Smooth muscle cell (in vitro differentiated cells): ENCODE results near the gene RNF213. TPM values are rescaled to one million over a fixed set of nuclear protein-coding genes. Genes with fewer than 3 reads are reported as not detected.
A peak's percentile ranks its signal among the peaks of the same experiment; 100 is the strongest.

Experiments used
- DNase-seq: peaks from one replicate; lab custom pipeline; 2025; ENCODE audit not compliant: unreplicated experiment; lab: John Stamatoyannopoulos, UW
- H2AFZ ChIP-seq: fragments of 200-600 bp; sonication (generic); 2 replicates; pipeline ENCODE4 v1.6.0; 2016; ENCODE audit warnings: antibody characterized with exemption, low read depth, mild to moderate bottlenecking
- H3F3A ChIP-seq: fragments of 200-600 bp; sonication (generic); 2 replicates; pipeline ENCODE4 v1.6.0; 2017; ENCODE audit warnings: antibody characterized with exemption, low read depth
- H3K27ac ChIP-seq: fragments of 200-600 bp; sonication (generic); 2 replicates; pipeline ENCODE4 v1.5.1; 2016; ENCODE audit warnings: low read depth, mild to moderate bottlenecking
- H3K27me3 ChIP-seq: fragments of 200-600 bp; sonication (generic); 2 replicates; pipeline ENCODE4 v1.6.1; 2016; ENCODE audit warnings: low read depth, mild to moderate bottlenecking
- H3K36me3 ChIP-seq: fragments of 200-600 bp; sonication (generic); 2 replicates; pipeline ENCODE4 v1.5.1; 2016; ENCODE audit warnings: low read depth
- H3K4me1 ChIP-seq: fragments of 200-600 bp; sonication (generic); 2 replicates; pipeline ENCODE4 v1.5.1; 2016; ENCODE audit warnings: low read depth
- H3K4me2 ChIP-seq: fragments of 200-600 bp; sonication (generic); 2 replicates; pipeline ENCODE4 v1.6.0; 2016; ENCODE audit warnings: mild to moderate bottlenecking
- H3K4me3 ChIP-seq: fragments of 200-600 bp; sonication (generic); 2 replicates; pipeline ENCODE4 v1.5.1; 2016; ENCODE audit warnings: mild to moderate bottlenecking
- H3K79me2 ChIP-seq: fragments of 200-600 bp; sonication (generic); 2 replicates; pipeline ENCODE4 v1.6.0; 2016; ENCODE audit warnings: low read depth, mild to moderate bottlenecking
- H3K9ac ChIP-seq: fragments of 200-600 bp; sonication (generic); 2 replicates; pipeline ENCODE4 v1.6.0; 2016; ENCODE audit warnings: low read depth
- H3K9me3 ChIP-seq: fragments of 200-600 bp; sonication (generic); replicated peaks from 2 replicates; pipeline ENCODE4 v1.5.1; 2016; ENCODE audit warnings: low read depth
- H4K20me1 ChIP-seq: fragments of 200-600 bp; sonication (generic); 2 replicates; pipeline ENCODE4 v1.6.0; 2016; ENCODE audit warnings: low read depth
- WGBS: methylation state at CpG from one replicate; pipeline ENCODE4 v1.1.7; 2016; ENCODE audit warnings: low lambda C conversion rate; 5-methylcytosine and 5-hydroxymethylcytosine counted together
- polyA plus RNA-seq: library from polyadenylated mRNA; unstranded; fragments of >200 nt; fragmentation: Nextera tagmentation; extraction: Ambion mirVana; gene quantifications from 2 replicates; pipeline ENCODE4 v1.2.1, GENCODE V29; 2016
- total RNA-seq: library from RNA; depleted of rRNA; stranded (reverse); fragments of >200 nt; gene quantifications from 2 replicates; pipeline ENCODE4 v1.2.3, GENCODE V29; 2014
- TF ChIP-seq, protein P1 (sequence below): fragments of 200-600 bp; sonication (generic); IDR thresholded peaks from 2 replicates; pipeline ENCODE4 v1.5.1; 2017; ENCODE audit warnings: borderline replicate concordance, mild to moderate bottlenecking, antibody characterized with exemption; ENCODE audit not compliant: insufficient read depth, poor library complexity, severe bottlenecking

Gene RNF213
- total and polyA plus RNA-seq, 2 experiments from 2014 or later = 12.8 to 43.0 TPM

DNA sequence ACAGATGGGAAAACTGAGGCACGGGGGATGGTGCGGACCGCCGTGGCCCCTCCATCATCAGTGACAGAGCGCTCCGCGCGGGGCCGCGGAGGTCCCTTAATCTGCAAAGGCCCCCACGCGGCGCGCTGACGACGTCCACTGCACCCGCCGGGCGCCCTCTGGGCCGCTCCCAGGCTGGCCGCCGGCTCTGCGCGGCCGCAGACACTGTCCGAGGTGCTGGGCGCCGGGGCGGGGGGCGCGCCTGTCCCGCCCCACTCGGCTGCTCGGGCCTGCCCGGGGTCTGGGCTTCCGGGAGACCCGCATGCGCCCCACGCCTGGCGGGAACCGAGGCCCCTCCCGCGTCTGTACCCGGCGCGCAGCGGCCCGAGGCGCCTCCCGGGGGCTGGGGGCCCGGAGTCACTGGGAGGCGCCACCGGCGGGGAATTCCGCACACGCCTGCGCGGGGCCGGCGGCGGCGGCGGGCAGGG lies 550 bp upstream of the RNF213 start:
- no peak overlapping the region for H2AFZ ChIP-seq
- TF ChIP-seq, protein P1, sequence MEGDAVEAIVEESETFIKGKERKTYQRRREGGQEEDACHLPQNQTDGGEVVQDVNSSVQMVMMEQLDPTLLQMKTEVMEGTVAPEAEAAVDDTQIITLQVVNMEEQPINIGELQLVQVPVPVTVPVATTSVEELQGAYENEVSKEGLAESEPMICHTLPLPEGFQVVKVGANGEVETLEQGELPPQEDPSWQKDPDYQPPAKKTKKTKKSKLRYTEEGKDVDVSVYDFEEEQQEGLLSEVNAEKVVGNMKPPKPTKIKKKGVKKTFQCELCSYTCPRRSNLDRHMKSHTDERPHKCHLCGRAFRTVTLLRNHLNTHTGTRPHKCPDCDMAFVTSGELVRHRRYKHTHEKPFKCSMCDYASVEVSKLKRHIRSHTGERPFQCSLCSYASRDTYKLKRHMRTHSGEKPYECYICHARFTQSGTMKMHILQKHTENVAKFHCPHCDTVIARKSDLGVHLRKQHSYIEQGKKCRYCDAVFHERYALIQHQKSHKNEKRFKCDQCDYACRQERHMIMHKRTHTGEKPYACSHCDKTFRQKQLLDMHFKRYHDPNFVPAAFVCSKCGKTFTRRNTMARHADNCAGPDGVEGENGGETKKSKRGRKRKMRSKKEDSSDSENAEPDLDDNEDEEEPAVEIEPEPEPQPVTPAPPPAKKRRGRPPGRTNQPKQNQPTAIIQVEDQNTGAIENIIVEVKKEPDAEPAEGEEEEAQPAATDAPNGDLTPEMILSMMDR = no peak
- 2% methylated on average over 58 of the region's 63 CpGs for WGBS
- peak overlapping the region; percentile 59 for H3K4me3 ChIP-seq
- peak overlapping the region; percentile 68 for H3K27ac ChIP-seq
- peaks cover 12% of the 10 kb centered on the region for H3F3A ChIP-seq
- H3K9ac ChIP-seq = peak overlapping the region; percentile 64
- no peaks in the 10 kb centered on the region for H3K9me3 ChIP-seq
- peaks cover 14% of the 10 kb centered on the region for H3K4me1 ChIP-seq
- peaks cover 21% of the 10 kb centered on the region for H4K20me1 ChIP-seq
- DNase-seq = peak; percentile 57
- peak overlapping the region; percentile 87 for H3K4me2 ChIP-seq
- no peaks in the 10 kb centered on the region for H3K36me3 ChIP-seq
- H3K79me2 ChIP-seq = no peaks in the 10 kb centered on the region
- H3K27me3 ChIP-seq = no peaks in the 10 kb centered on the region

DNA sequence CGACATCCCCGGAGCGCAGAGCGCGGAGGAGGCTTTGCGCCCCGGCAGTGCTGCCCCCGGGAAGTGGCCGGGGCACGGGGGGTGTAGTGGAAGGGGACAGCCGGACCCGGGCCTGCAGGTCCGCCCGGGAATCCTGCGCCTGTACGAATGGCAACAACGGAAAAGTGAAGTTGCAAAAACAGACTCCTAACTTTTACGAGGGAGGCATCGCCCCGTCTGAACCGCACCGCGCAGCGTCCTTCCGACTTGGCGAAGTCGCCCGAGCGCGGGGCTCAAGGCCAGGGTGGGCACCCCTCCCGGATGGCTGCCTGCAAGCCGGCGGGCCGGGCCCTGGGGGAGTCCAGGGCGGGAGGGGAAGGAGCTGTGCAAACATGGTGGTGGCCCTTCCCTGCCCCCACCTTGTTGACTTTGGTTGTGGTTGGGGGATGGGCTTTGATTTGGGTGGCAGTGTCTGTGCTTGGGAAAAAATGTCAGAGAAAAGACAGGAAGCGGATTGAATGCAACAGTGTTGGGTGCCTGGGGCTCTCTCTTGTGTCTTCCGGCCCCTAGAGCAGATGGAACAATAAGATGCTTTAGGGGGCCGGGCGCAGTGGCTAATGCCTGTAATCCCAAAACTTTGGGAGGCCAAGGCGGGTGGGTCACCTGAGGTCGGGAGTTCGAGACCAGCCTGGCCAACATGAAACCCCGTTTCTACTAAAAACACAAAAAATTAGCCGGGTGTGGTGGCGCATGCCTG lies 675 bp downstream of the RNF213 start:
- Histone ChIP-seq H3K79me2 (no peaks in the 10 kb centered on the region), H4K20me1 (peaks cover 26% of the 10 kb centered on the region), H3K27ac (peak overlapping the region; percentile 50), H3K4me1 (peaks cover 9% of the 10 kb centered on the region), H3K4me2 (peak overlapping the region; percentile 93), H3K4me3 (peak overlapping the region; percentile 84), H3K9ac (peak overlapping the region; percentile 64), H3K9me3 (no peaks in the 10 kb centered on the region), H3K36me3 (no peaks in the 10 kb centered on the region), H3K27me3 (no peaks in the 10 kb centered on the region), H2AFZ (peak overlapping the region; percentile 14), H3F3A (peaks cover 12% of the 10 kb centered on the region)
- peak; percentile 35 for DNase-seq
- TF ChIP-seq, protein P1 = no peak
- WGBS = 3% methylated on average over 35 of the region's 45 CpGs

GRCh38 chr17:80261895-80262279 lies 1.2 kb downstream of the RNF213 start:
- Histone ChIP-seq H3K9ac (no peak overlapping the region), H2AFZ (no peak overlapping the region), H3K4me1 (peaks cover 9% of the 10 kb centered on the region), H3K4me2 (peak overlapping the region; percentile 93), H3K27me3 (no peaks in the 10 kb centered on the region), H4K20me1 (peaks cover 32% of the 10 kb centered on the region), H3K4me3 (peak overlapping the region; percentile 84), H3K27ac (peak overlapping the region; percentile 50), H3K36me3 (no peaks in the 10 kb centered on the region), H3K9me3 (no peaks in the 10 kb centered on the region), H3K79me2 (no peaks in the 10 kb centered on the region), H3F3A (peaks cover 12% of the 10 kb centered on the region)
- DNase-seq = no peak
- 32% methylated on average over 8 of the region's 8 CpGs for WGBS
- TF ChIP-seq, protein P1 = no peak

DNA sequence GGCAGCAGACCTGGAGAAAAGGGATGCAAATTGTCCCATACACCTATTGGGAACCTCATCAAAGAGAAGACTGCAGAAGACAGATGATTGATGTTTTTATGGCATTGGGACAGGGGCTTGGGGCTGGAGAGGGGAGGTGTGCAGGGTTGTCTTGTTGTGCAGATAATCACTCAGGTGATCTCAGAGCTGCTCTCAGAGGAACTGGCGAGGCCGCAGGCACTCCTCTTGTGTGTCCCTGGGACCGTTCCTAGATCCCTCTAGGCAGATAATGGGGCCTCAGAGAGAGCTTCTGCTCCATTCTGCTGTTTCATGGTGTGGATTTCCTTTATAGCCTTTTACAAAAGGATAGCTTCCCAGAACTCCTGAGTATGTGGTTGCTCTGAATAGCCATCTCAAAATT lies 1.6 kb downstream of the RNF213 start:
- TF ChIP-seq, protein P1 = no peak
- Histone ChIP-seq H3K36me3 (no peaks in the 10 kb centered on the region), H3K27ac (no peak overlapping the region), H2AFZ (no peak overlapping the region), H4K20me1 (peaks cover 36% of the 10 kb centered on the region), H3K79me2 (no peaks in the 10 kb centered on the region), H3K9ac (no peak overlapping the region), H3K4me2 (peak overlapping the region; percentile 93), H3K9me3 (no peaks in the 10 kb centered on the region), H3K4me3 (peak overlapping the region; percentile 84), H3K4me1 (peaks cover 9% of the 10 kb centered on the region), H3F3A (peaks cover 12% of the 10 kb centered on the region), H3K27me3 (no peaks in the 10 kb centered on the region)
- 32% methylated on average over 3 of the region's 3 CpGs for WGBS
- no peak for DNase-seq
